Fibroblast of skin of left biceps (primary cell): Measurements from ENCODE around the gene HPSE2.
A peak's percentile ranks its signal among the peaks of the same experiment; 100 is the strongest.
"Not testable (repeated sequence)": the region's sequence is repeated elsewhere in the genome, so short reads cannot be mapped to it uniquely, and the experiment has no call there.

ENCODE experiments used
- DNase-seq, 2 experiments: peaks; one replicate each; pipeline ENCODE4 v3.0.0-alpha.2; 2013; ENCODE audit warnings: low read depth in 2 of 2

The HPSE2 gene

GRCh38 chr10:98568551-98568950 lies 667.1 kb downstream of the HPSE2 start:
- no peak for DNase-seq

GRCh38 chr10:98567391-98568133 lies 668.1 kb downstream of the HPSE2 start:
- no peak for DNase-seq

- DNase-seq = no peak
Measured at GRCh38 chr10:98563811-98564210, 671.8 kb downstream of the HPSE2 start.

- no peak for DNase-seq
Measured at GRCh38 chr10:98560565-98560964, 675.1 kb downstream of the HPSE2 start.

GRCh38 chr10:98556061-98556460 lies 679.6 kb downstream of the HPSE2 start:
- no peak for DNase-seq

- DNase-seq = no peak
Measured at GRCh38 chr10:98555021-98555619, 680.5 kb downstream of the HPSE2 start.

- DNase-seq = not testable (repeated sequence)
Measured at GRCh38 chr10:98541561-98541960, 694.1 kb downstream of the HPSE2 start.

GRCh38 chr10:98539578-98539977 lies 696.1 kb downstream of the HPSE2 start:
- DNase-seq = no peak

GRCh38 chr10:98538472-98538871 lies 697.2 kb downstream of the HPSE2 start:
- no peak for DNase-seq

GRCh38 chr10:98536551-98536950 lies 699.1 kb downstream of the HPSE2 start:
- no peak for DNase-seq

GRCh38 chr10:98533746-98534445 lies 701.8 kb downstream of the HPSE2 start:
- DNase-seq = peak in 1 of 2 experiments; percentile 8

GRCh38 chr10:98533241-98533640 lies 702.4 kb downstream of the HPSE2 start:
- no peak for DNase-seq

- no peak for DNase-seq
Measured at GRCh38 chr10:98528805-98529183, 706.9 kb downstream of the HPSE2 start.

- peak; percentile 23 to 36 for DNase-seq
Measured at GRCh38 chr10:98528166-98528804, 707.4 kb downstream of the HPSE2 start.

GRCh38 chr10:98525969-98526368 lies 709.7 kb downstream of the HPSE2 start:
- DNase-seq = no peak

GRCh38 chr10:98524124-98524523 lies 711.5 kb downstream of the HPSE2 start:
- DNase-seq = no peak

- DNase-seq = no peak
Measured at GRCh38 chr10:98519841-98520240, 715.8 kb downstream of the HPSE2 start.

GRCh38 chr10:98517672-98518071 lies 718.0 kb downstream of the HPSE2 start:
- DNase-seq = no peak

- no peak for DNase-seq
Measured at GRCh38 chr10:98516352-98516751, 719.3 kb downstream of the HPSE2 start.

- DNase-seq = no peak
Measured at GRCh38 chr10:98513704-98514103, 721.9 kb downstream of the HPSE2 start.

- DNase-seq = no peak
Measured at GRCh38 chr10:98511876-98512275, 723.8 kb downstream of the HPSE2 start.

GRCh38 chr10:98510412-98510995 lies 725.1 kb downstream of the HPSE2 start:
- no peak for DNase-seq
